Testis (tissue), 3 donors: ENCODE results near the gene PRSS57. TPM values are rescaled to one million over a fixed set of nuclear protein-coding genes. Genes with fewer than 3 reads are reported as not detected.
A peak's percentile ranks its signal among the peaks of the same experiment; 100 is the strongest.

ENCODE experiments used
- DNase-seq: peaks from one replicate; pipeline ENCODE4 v3.0.0-alpha.2; 2019
- H3K27ac ChIP-seq, 2 donors: fragments of 200-600 bp; sonication (generic); one replicate each; pipeline ENCODE4 v1.5.1; 2019
- H3K27me3 ChIP-seq: fragments of 200-600 bp; sonication (generic); one replicate; pipeline ENCODE4 v1.5.1; 2019
- H3K36me3 ChIP-seq: fragments of 200-600 bp; sonication (generic); one replicate; pipeline ENCODE4 v1.5.1; 2017; ENCODE audit warnings: low read depth; ENCODE audit errors: missing control alignments
- H3K4me1 ChIP-seq: fragments of 200-600 bp; sonication (generic); one replicate; pipeline ENCODE4 v1.5.1; 2019
- H3K4me3 ChIP-seq, 2 donors: fragments of 200-600 bp; sonication (generic); one replicate each; pipeline ENCODE4 v1.5.1; 2017 to 2019
- H3K9me3 ChIP-seq: fragments of 200-600 bp; sonication (generic); one replicate; pipeline ENCODE4 v1.5.1; 2017
- POLR2A ChIP-seq: fragments of 450-650 bp; IDR thresholded peaks from one replicate; pipeline ENCODE4 v1.6.1; 2017; ENCODE audit warnings: antibody characterized with exemption, mild to moderate bottlenecking, moderate library complexity
- WGBS, 2 donors: methylation state at CpG; one replicate each; pipeline ENCODE4 v1.1.5; 2018; 5-methylcytosine and 5-hydroxymethylcytosine counted together
- intact Hi-C: fragments of 100-400 bp; cut with DNase I; formaldehyde crosslinking; loops from one replicate; pipeline ENCODE4 v1.15.1; 2023; ENCODE audit warnings: low total_unique reads
- polyA plus RNA-seq: library from polyadenylated mRNA; stranded (reverse); fragments of 350-450 nt; fragmentation: Illumina TruSeq; extraction: RNeasy Lipid Tissue Mini Kit (QIAGEN cat#74804); gene quantifications from one replicate; pipeline ENCODE4 v1.2.3, GENCODE V29; 2014; ENCODE audit warnings: low read depth, low replicate concordance; ENCODE audit not compliant: insufficient read depth
- total RNA-seq, 2 donors: library from RNA; depleted of rRNA; stranded (reverse); fragments of >200 nt; gene quantifications; one replicate each; pipeline ENCODE4 v1.2.3, GENCODE V29; 2016
- TF ChIP-seq, protein P1 (sequence below), 3 experiments: fragments of 450-650 bp in 2 of 3; fragments of 200-600 bp in 1 of 3; sonication (generic) in 1 of 3; IDR thresholded peaks; one replicate each; pipeline ENCODE4 v1.5.1; 2016 to 2019; ENCODE audit warnings: antibody characterized with exemption in 3 of 3, mild to moderate bottlenecking in 2 of 3, moderate library complexity in 1 of 3

Gene PRSS57
- total and polyA plus RNA-seq, 3 donors from 2014 or later: not detected

- TF ChIP-seq POLR2A: no peak
- TF ChIP-seq, protein P1, sequence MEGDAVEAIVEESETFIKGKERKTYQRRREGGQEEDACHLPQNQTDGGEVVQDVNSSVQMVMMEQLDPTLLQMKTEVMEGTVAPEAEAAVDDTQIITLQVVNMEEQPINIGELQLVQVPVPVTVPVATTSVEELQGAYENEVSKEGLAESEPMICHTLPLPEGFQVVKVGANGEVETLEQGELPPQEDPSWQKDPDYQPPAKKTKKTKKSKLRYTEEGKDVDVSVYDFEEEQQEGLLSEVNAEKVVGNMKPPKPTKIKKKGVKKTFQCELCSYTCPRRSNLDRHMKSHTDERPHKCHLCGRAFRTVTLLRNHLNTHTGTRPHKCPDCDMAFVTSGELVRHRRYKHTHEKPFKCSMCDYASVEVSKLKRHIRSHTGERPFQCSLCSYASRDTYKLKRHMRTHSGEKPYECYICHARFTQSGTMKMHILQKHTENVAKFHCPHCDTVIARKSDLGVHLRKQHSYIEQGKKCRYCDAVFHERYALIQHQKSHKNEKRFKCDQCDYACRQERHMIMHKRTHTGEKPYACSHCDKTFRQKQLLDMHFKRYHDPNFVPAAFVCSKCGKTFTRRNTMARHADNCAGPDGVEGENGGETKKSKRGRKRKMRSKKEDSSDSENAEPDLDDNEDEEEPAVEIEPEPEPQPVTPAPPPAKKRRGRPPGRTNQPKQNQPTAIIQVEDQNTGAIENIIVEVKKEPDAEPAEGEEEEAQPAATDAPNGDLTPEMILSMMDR (IDR thresholded peaks at IDR 0.05): no peak
- Histone ChIP-seq H3K9me3 (no peaks in the 10 kb centered on the region), H3K27me3 (no peaks in the 10 kb centered on the region), H3K4me1 (peaks cover 32% of the 10 kb centered on the region), H3K36me3 (no peaks in the 10 kb centered on the region), H3K27ac (peak overlapping the region; percentile 74 to 80), H3K4me3 (peak overlapping the region in 1 of 2 donors; percentile 29)
- intact Hi-C loops: no loop called here
- DNase-seq: peak; percentile 82
- WGBS, 2 donors: 2 to 20% methylated on average over 3 to 54 of the region's 54 CpGs
Measured at GRCh38 chr19:718991-719512, 23.8 kb upstream of the PRSS57 start.

GRCh38 chr19:718251-718951 lies 23.1 kb upstream of the PRSS57 start:
- WGBS, 2 donors: 26 to 27% methylated on average over 10 to 23 of the region's 23 CpGs
- Histone ChIP-seq H3K27me3 (no peaks in the 10 kb centered on the region), H3K4me3 (no peak overlapping the region), H3K27ac (peak overlapping the region; percentile 74 to 80), H3K36me3 (no peaks in the 10 kb centered on the region), H3K9me3 (no peaks in the 10 kb centered on the region), H3K4me1 (peaks cover 32% of the 10 kb centered on the region)
- DNase-seq: peak; percentile 67
- TF ChIP-seq, protein P1 (IDR thresholded peaks at IDR 0.05): no peak
- no peak for TF ChIP-seq POLR2A
- intact Hi-C loops: no loop called here

- no peak overlapping the region for H3K27ac ChIP-seq
- DNase-seq: no peak
- 96 to 100% methylated on average over 3 of the region's 3 CpGs for WGBS, 2 donors
- H3K27me3 ChIP-seq: no peaks in the 10 kb centered on the region
- H3K9me3 ChIP-seq: no peaks in the 10 kb centered on the region
- TF ChIP-seq, protein P1 (IDR thresholded peaks at IDR 0.05): no peak
- TF ChIP-seq POLR2A: no peak
- H3K36me3 ChIP-seq: no peaks in the 10 kb centered on the region
- peaks cover 25% of the 10 kb centered on the region for H3K4me1 ChIP-seq
- H3K4me3 ChIP-seq: no peak overlapping the region
- intact Hi-C loops: no loop called here
Measured at GRCh38 chr19:715347-715746, 20.1 kb upstream of the PRSS57 start.

GRCh38 chr19:711254-711653 lies 16.0 kb upstream of the PRSS57 start:
- H3K36me3 ChIP-seq: no peaks in the 10 kb centered on the region
- peak overlapping the region in 1 of 2 donors; percentile 89 for H3K27ac ChIP-seq
- 70 to 82% methylated on average over 7 to 8 of the region's 8 CpGs for whole genome bisulfite sequencing, 2 donors
- TF ChIP-seq, protein P1 (IDR thresholded peaks at IDR 0.05): no peak
- no peak for TF ChIP-seq POLR2A
- H3K4me3 ChIP-seq: no peak overlapping the region
- intact Hi-C loops: no loop called here
- peaks cover 20% of the 10 kb centered on the region for H3K4me1 ChIP-seq
- H3K9me3 ChIP-seq: no peaks in the 10 kb centered on the region
- H3K27me3 ChIP-seq: no peaks in the 10 kb centered on the region
- DNase-seq: no peak
